ENCODE measurements around the gene PBX3. TPM values are rescaled to one million over a fixed set of nuclear protein-coding genes. Genes with fewer than 3 reads are reported as not detected.

Gene PBX3
- total RNA-seq, 5 donors from 2014 or later (not counting 1 experiment from before 2014, with no cell fraction given), result 12.3 to 30.6 (median 19.0) TPM

DNA sequence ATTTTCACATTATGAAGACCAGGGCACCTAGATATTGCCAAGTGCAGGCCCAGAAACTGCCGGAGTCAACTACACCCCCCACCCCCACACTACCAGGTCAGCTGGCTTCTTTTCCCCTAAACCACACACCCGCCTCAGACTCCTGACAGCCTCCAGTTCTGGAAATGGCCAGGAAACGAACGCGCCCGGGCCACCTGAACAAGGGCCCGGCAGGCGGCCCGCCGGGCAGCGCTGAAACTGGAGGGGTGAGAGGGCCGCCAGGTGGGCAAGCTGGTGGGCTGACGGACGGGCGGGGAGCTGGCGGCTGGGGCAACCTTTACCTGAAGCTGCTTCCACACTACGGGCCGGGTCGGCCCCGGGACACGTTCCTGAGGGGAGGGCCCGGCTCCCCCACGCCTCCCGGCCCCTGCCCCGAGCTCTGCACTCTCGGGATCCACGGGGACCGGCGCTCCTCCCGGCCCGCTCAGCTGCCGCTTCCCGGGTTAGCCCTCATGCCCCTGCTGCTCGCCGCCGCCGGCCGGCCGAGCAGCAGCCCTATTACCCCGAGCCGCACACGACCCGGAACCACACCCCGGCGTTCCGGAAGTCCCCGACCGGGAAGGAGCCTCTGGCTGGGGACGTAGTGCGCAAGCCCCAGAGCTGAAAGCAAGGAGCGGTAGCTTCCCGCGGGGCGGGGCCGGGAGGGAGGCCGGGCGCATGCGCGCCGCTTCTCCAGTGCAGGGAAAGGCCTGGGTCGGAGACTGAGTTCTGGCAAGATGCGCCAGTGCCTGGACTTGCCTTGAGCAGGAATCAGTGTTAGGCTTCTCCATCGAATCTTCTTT is 40.3 kb upstream of the PBX3 start, which contains the start of gene MAPKAP1:
Gene MAPKAP1 (minus strand): TSS at position 558 of the 821 bp plus-strand sequence. CDS start 34,634 bp downstream, outside the sequence.
- Mint-ChIP-seq H3K4me3 (peak within 1 kb of the TSS; percentile 79 to 83 (median 81)), H3K36me3 (peaks cover 6% of the 10 kb centered on the region), H3K9me3 (no peaks in the 10 kb centered on the region), H3K27ac (peak within 1 kb of the TSS; percentile 84 to 88), H3K4me1 (peaks cover 33 to 45% (median 38%) of the 10 kb centered on the region in 3 donors), H3K27me3 (peaks cover 0 to 2% of the 10 kb centered on the region in 2 donors)
- peak; percentile 81 to 95 (median 88) for DNase-seq
- ATAC-seq (replicated peaks in 1 of 4), result peak; percentile 98 to 99 (median 98)
- Histone ChIP-seq H3K27me3 (replicated peaks in 1 of 2; ENCODE audit: control insufficient read depth in 2 of 2, extremely low read depth in 1 of 2, insufficient read depth in 2 of 2, low read length in 1 of 2) (peaks cover 0 to 7% of the 10 kb centered on the region in 2 experiments), H3K36me3 (ENCODE audit: control insufficient read depth in 2 of 2, extremely low read depth in 1 of 2, insufficient read depth in 1 of 2, low read length in 1 of 2) (no peaks in the 10 kb centered on the region), H3K4me3 (ENCODE audit: control insufficient read depth in 1 of 2, extremely low read depth in 1 of 2, low read length in 1 of 2) (peak within 1 kb of the TSS; percentile 63 to 75), H3K27ac (ENCODE audit: low read length) (peak within 1 kb of the TSS; percentile 59), H3K9me3 (no peaks in the 10 kb centered on the region), H3K4me1 (ENCODE audit: control insufficient read depth in 1 of 2, extremely low read depth in 1 of 2, insufficient read depth in 2 of 2, low read length in 2 of 2) (peaks cover 12 to 24% of the 10 kb centered on the region in 2 experiments)
- POLR2A ChIA-PET, result interaction anchor here in 1 of 2 donors (0.6 kb wide), 1 partner anchor 57 kb away, joined by 5 read pairs; no protein-coding TSS in a partner anchor
- under 1% methylated on average over 62 of the region's 63 CpGs for WGBS (ENCODE audit: insufficient coverage)
- CTCF ChIA-PET, result interaction anchor here in 1 of 2 donors (0.7 to 0.9 kb wide), 2 partner anchors 94 to 148 kb away, joined by 3 read pairs; no protein-coding TSS in a partner anchor

DNA sequence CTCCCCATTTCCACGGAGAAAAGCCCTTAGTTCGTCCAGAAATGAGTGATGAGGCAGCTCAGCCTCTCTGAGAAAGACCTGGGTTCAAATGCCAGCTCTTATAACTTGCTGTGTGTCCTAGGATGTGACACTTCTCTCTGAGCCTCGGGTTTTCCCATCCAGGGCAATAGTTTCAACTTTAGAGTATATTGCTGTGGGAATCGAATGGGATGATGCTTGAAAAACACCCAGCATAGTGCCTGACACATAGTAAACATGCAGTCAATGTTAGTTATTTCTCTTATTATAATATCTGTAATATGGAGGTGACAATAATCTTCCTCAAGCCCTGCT is 39.7 kb upstream of the PBX3 start:
- ChIA-PET CTCF (interaction anchor here in 1 of 2 donors (0.7 kb wide), 1 partner anchor 93 kb away, joined by 3 read pairs; no protein-coding TSS in a partner anchor), POLR2A (interaction anchor here in 1 of 2 donors (0.6 kb wide), 1 partner anchor 58 kb away, joined by 5 read pairs; no protein-coding TSS in a partner anchor)
- DNase-seq (no peak), ATAC-seq (replicated peaks in 1 of 4) (no peak)
- no peaks in the 10 kb centered on the region for H3K9me3 ChIP-seq
- peaks cover 33 to 44% (median 37%) of the 10 kb centered on the region in 3 donors for H3K4me1 Mint-ChIP-seq
- no peaks in the 10 kb centered on the region for H3K9me3 Mint-ChIP-seq
- peaks cover 6% of the 10 kb centered on the region for H3K36me3 Mint-ChIP-seq
- 20% methylated on average over 2 of the region's 4 CpGs for WGBS (ENCODE audit: insufficient coverage)
- H3K4me3 ChIP-seq (ENCODE audit: control insufficient read depth in 1 of 2, extremely low read depth in 1 of 2, low read length in 1 of 2), result peak overlapping the region; percentile 63 to 75
- H3K27ac ChIP-seq (ENCODE audit: low read length), result peak overlapping the region; percentile 59
- peaks cover 0 to 4% of the 10 kb centered on the region in 2 donors for H3K27me3 Mint-ChIP-seq
- H3K27ac Mint-ChIP-seq, result peak overlapping the region; percentile 84 to 88
- H3K27me3 ChIP-seq (replicated peaks in 1 of 2; ENCODE audit: control insufficient read depth in 2 of 2, extremely low read depth in 1 of 2, insufficient read depth in 2 of 2, low read length in 1 of 2), result peaks cover 0 to 7% of the 10 kb centered on the region in 2 experiments
- H3K36me3 ChIP-seq (ENCODE audit: control insufficient read depth in 2 of 2, extremely low read depth in 1 of 2, insufficient read depth in 1 of 2, low read length in 1 of 2), result no peaks in the 10 kb centered on the region
- H3K4me3 Mint-ChIP-seq, result peak overlapping the region; percentile 79 to 83 (median 81)
- peaks cover 12 to 24% of the 10 kb centered on the region in 2 experiments for H3K4me1 ChIP-seq (ENCODE audit: control insufficient read depth in 1 of 2, extremely low read depth in 1 of 2, insufficient read depth in 2 of 2, low read length in 2 of 2)

DNA sequence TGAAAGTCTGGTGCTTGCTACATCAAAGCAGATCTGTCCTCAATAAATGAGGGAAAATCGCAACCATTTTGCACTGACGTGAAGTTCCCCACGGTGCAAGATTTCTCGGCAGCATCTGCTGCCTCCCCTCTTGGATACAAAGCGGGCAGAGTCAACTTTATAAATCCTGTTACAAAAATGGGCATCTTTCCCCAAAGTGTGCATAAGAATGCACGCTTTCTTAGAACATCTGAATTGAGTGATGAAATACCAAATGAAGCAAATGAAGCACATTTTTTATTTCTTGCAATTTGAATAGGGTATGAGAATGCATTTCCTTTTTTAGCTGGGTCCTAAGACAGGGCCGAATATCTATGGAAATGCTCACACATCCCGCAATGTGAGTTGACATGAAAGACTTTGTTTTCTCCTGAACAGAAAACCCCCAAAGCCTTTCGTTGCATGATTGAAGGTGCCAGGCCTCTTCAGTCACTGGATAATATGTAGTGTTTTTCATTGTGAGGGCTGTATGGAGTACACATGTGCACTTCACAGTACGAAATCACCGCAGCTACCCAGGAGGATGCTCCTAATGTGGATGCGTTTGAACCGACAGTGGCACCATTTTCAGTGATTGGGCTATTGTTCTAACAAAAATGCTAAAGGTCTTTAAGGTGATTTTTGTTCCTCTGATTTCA is 20.6 kb upstream of the PBX3 start:
- ChIA-PET POLR2A (interaction anchor here in 1 of 2 donors (0.6 kb wide), 1 partner anchor 800 kb away, joined by 3 read pairs; no protein-coding TSS in a partner anchor), CTCF (no interaction called here)
- Histone ChIP-seq H3K36me3 (ENCODE audit: control insufficient read depth in 2 of 2, extremely low read depth in 1 of 2, insufficient read depth in 1 of 2, low read length in 1 of 2) (no peaks in the 10 kb centered on the region), H3K4me3 (ENCODE audit: control insufficient read depth in 1 of 2, extremely low read depth in 1 of 2, low read length in 1 of 2) (no peak overlapping the region), H3K9me3 (no peaks in the 10 kb centered on the region), H3K27me3 (replicated peaks in 1 of 2; ENCODE audit: control insufficient read depth in 2 of 2, extremely low read depth in 1 of 2, insufficient read depth in 2 of 2, low read length in 1 of 2) (peaks cover 0 to 6% of the 10 kb centered on the region in 2 experiments), H3K27ac (ENCODE audit: low read length) (no peak overlapping the region), H3K4me1 (ENCODE audit: control insufficient read depth in 1 of 2, extremely low read depth in 1 of 2, insufficient read depth in 2 of 2, low read length in 2 of 2) (no peaks in the 10 kb centered on the region)
- 83% methylated on average over 6 of the region's 13 CpGs for WGBS (ENCODE audit: insufficient coverage)
- no peaks in the 10 kb centered on the region for H3K4me1 Mint-ChIP-seq
- H3K27me3 Mint-ChIP-seq, result peaks cover 0 to 5% of the 10 kb centered on the region in 2 donors
- no peak overlapping the region for H3K4me3 Mint-ChIP-seq
- no peaks in the 10 kb centered on the region for H3K36me3 Mint-ChIP-seq
- no peak for DNase-seq
- no peak overlapping the region for H3K27ac Mint-ChIP-seq
- no peaks in the 10 kb centered on the region for H3K9me3 Mint-ChIP-seq
- ATAC-seq (replicated peaks in 1 of 4), result no peak

DNA sequence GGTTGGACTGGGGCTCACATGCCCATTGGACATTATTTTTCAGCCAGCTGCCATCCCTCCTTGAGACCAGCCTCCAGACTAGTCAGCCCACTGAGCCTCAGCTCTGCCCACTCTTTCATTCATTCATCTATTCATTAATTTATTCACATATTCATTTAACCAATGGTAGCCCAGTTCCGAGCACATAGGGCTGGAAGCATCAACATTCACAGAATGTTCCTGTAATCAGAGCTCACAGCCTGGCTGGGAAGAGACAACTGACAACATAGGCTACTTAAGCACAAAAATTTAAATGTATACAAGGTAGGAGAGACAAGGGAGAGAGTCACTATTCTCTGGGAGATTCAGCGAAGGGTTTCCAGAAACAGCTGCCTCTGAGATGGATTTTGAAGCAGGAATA is 17.0 kb upstream of the PBX3 start:
- ATAC-seq (replicated peaks in 1 of 4), result no peak
- no peak overlapping the region for H3K27ac ChIP-seq (ENCODE audit: low read length)
- ChIA-PET POLR2A (no interaction called here), CTCF (no interaction called here)
- no peaks in the 10 kb centered on the region for H3K9me3 ChIP-seq
- no peaks in the 10 kb centered on the region for H3K36me3 Mint-ChIP-seq
- no peaks in the 10 kb centered on the region for H3K27me3 Mint-ChIP-seq
- H3K9me3 Mint-ChIP-seq, result no peaks in the 10 kb centered on the region
- WGBS (ENCODE audit: insufficient coverage), result 100% methylated on average over 2 of the region's 2 CpGs
- no peaks in the 10 kb centered on the region for H3K4me1 Mint-ChIP-seq
- H3K36me3 ChIP-seq (ENCODE audit: control insufficient read depth in 2 of 2, extremely low read depth in 1 of 2, insufficient read depth in 1 of 2, low read length in 1 of 2), result no peaks in the 10 kb centered on the region
- no peaks in the 10 kb centered on the region for H3K4me1 ChIP-seq (ENCODE audit: control insufficient read depth in 1 of 2, extremely low read depth in 1 of 2, insufficient read depth in 2 of 2, low read length in 2 of 2)
- H3K27me3 ChIP-seq (replicated peaks in 1 of 2; ENCODE audit: control insufficient read depth in 2 of 2, extremely low read depth in 1 of 2, insufficient read depth in 2 of 2, low read length in 1 of 2), result peaks cover 0 to 6% of the 10 kb centered on the region in 2 experiments
- DNase-seq, result no peak
- H3K4me3 Mint-ChIP-seq, result no peak overlapping the region
- H3K4me3 ChIP-seq (ENCODE audit: control insufficient read depth in 1 of 2, extremely low read depth in 1 of 2, low read length in 1 of 2), result no peak overlapping the region
- H3K27ac Mint-ChIP-seq, result no peak overlapping the region

DNA sequence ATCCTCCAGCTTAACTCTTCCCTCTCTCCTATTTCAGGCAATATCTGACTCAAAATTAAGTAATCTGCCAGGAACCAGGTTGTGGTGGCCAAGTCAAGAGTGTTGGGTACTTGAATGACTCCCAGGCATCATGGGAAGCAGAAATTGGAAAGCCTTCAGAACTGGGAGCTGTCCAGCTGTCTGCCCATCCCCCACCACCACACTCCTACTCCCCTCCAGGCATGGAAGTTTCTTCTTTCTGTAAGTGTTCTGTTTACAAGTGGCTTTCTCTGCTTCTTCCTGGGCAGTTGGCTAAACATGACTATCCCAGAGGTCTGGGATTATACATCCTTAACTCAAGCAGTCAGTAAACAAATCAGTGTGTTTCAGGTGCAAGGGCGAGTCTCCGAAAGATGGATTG is 14.6 kb upstream of the PBX3 start:
- Mint-ChIP-seq H3K4me3 (no peak overlapping the region), H3K36me3 (no peaks in the 10 kb centered on the region), H3K27ac (no peak overlapping the region), H3K27me3 (no peaks in the 10 kb centered on the region), H3K9me3 (no peaks in the 10 kb centered on the region), H3K4me1 (no peaks in the 10 kb centered on the region)
- Histone ChIP-seq H3K4me1 (ENCODE audit: control insufficient read depth in 1 of 2, extremely low read depth in 1 of 2, insufficient read depth in 2 of 2, low read length in 2 of 2) (no peaks in the 10 kb centered on the region), H3K4me3 (ENCODE audit: control insufficient read depth in 1 of 2, extremely low read depth in 1 of 2, low read length in 1 of 2) (no peak overlapping the region), H3K27ac (ENCODE audit: low read length) (no peak overlapping the region), H3K36me3 (ENCODE audit: control insufficient read depth in 2 of 2, extremely low read depth in 1 of 2, insufficient read depth in 1 of 2, low read length in 1 of 2) (no peaks in the 10 kb centered on the region), H3K27me3 (replicated peaks in 1 of 2; ENCODE audit: control insufficient read depth in 2 of 2, extremely low read depth in 1 of 2, insufficient read depth in 2 of 2, low read length in 1 of 2) (peaks cover 0 to 3% of the 10 kb centered on the region in 2 experiments), H3K9me3 (no peaks in the 10 kb centered on the region)
- ATAC-seq (replicated peaks in 1 of 4), result no peak
- no peak for DNase-seq
- CTCF ChIA-PET, result no interaction called here
- POLR2A ChIA-PET, result no interaction called here
- WGBS (ENCODE audit: insufficient coverage), result 90% methylated on average over 2 of the region's 2 CpGs

DNA sequence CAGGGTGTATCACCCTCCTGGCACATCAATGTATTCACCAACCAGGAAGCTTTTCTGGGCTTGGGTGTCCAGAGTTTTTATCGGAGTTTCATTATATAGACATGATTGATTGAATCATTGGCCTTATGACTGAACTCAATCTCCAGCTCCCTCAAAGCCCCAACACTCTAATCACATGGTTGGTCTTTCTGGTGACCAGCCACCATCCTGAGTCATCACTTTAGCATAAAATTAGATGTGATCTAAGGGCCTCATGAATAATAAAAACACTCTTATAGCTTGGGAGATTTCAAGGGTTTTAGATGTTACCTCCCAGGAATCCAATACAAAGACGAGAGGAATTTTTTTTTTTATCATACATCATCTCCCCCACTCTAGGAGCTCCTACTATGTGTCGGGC is 7.7 kb upstream of the PBX3 start:
- Mint-ChIP-seq H3K4me3 (no peak overlapping the region), H3K27ac (no peak overlapping the region), H3K9me3 (no peaks in the 10 kb centered on the region), H3K36me3 (no peaks in the 10 kb centered on the region), H3K27me3 (peaks cover 0 to 4% of the 10 kb centered on the region in 2 donors), H3K4me1 (no peaks in the 10 kb centered on the region)
- POLR2A ChIA-PET, result no interaction called here
- WGBS (ENCODE audit: insufficient coverage), result no CpG with 5 or more reads among the region's 3 CpGs
- CTCF ChIA-PET, result no interaction called here
- H3K27me3 ChIP-seq (replicated peaks in 1 of 2; ENCODE audit: control insufficient read depth in 2 of 2, extremely low read depth in 1 of 2, insufficient read depth in 2 of 2, low read length in 1 of 2), result no peaks in the 10 kb centered on the region
- ATAC-seq (replicated peaks in 1 of 4), result no peak
- no peak overlapping the region for H3K27ac ChIP-seq (ENCODE audit: low read length)
- H3K9me3 ChIP-seq, result no peaks in the 10 kb centered on the region
- no peak for DNase-seq
- H3K4me1 ChIP-seq (ENCODE audit: control insufficient read depth in 1 of 2, extremely low read depth in 1 of 2, insufficient read depth in 2 of 2, low read length in 2 of 2), result no peaks in the 10 kb centered on the region
- no peak overlapping the region for H3K4me3 ChIP-seq (ENCODE audit: control insufficient read depth in 1 of 2, extremely low read depth in 1 of 2, low read length in 1 of 2)
- no peaks in the 10 kb centered on the region for H3K36me3 ChIP-seq (ENCODE audit: control insufficient read depth in 2 of 2, extremely low read depth in 1 of 2, insufficient read depth in 1 of 2, low read length in 1 of 2)
